Measurements from ENCODE around the gene RIMBP2.

Gene RIMBP2

GRCh38 chr12:130369816-130370215 is 346.3 kb downstream of the RIMBP2 start:
- no peak for DNase-seq (ENCODE audit: low read depth)
- TF ChIP-seq, protein P1, sequence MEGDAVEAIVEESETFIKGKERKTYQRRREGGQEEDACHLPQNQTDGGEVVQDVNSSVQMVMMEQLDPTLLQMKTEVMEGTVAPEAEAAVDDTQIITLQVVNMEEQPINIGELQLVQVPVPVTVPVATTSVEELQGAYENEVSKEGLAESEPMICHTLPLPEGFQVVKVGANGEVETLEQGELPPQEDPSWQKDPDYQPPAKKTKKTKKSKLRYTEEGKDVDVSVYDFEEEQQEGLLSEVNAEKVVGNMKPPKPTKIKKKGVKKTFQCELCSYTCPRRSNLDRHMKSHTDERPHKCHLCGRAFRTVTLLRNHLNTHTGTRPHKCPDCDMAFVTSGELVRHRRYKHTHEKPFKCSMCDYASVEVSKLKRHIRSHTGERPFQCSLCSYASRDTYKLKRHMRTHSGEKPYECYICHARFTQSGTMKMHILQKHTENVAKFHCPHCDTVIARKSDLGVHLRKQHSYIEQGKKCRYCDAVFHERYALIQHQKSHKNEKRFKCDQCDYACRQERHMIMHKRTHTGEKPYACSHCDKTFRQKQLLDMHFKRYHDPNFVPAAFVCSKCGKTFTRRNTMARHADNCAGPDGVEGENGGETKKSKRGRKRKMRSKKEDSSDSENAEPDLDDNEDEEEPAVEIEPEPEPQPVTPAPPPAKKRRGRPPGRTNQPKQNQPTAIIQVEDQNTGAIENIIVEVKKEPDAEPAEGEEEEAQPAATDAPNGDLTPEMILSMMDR (IDR thresholded peaks at IDR 0.05; ENCODE audit: insufficient read depth, low read depth, low read length, missing control alignments) = no peak
- H3K4me3 ChIP-seq (ENCODE audit: low read length) = no peak overlapping the region

- TF ChIP-seq, protein P1 (IDR thresholded peaks at IDR 0.05; ENCODE audit: insufficient read depth, low read depth, low read length, missing control alignments) = no peak
- no peak overlapping the region for H3K4me3 ChIP-seq (ENCODE audit: low read length)
- no peak for DNase-seq (ENCODE audit: low read depth)
Measured at GRCh38 chr12:130367523-130367922, 348.6 kb downstream of the RIMBP2 start.

GRCh38 chr12:130367003-130367402 is 349.1 kb downstream of the RIMBP2 start:
- DNase-seq (ENCODE audit: low read depth) = no peak
- TF ChIP-seq, protein P1 (IDR thresholded peaks at IDR 0.05; ENCODE audit: insufficient read depth, low read depth, low read length, missing control alignments) = no peak

DNA sequence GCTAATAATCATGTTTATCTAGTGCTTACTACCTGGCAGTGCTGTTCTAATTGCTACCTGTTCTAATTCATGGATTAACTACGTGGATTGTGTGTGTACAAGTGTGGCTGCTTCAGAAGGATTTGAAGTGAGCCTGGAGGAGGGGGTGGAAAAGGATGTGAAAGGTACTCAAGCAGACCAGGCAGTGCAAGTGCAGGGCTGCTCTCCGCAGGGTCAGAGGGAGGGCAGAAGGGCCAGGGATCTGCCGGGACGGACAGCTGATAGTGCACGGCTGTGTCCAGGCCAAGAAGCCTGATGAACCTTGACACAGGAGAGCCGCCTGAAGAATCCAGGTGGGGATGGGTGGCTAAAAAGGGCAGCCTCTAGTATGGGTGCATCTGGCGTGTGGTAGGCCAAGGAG is 349.9 kb downstream of the RIMBP2 start:
- TF ChIP-seq, protein P1 (IDR thresholded peaks at IDR 0.05; ENCODE audit: insufficient read depth, low read depth, low read length, missing control alignments) = no peak
- no peak overlapping the region for H3K4me3 ChIP-seq (ENCODE audit: low read length)
- no peak for DNase-seq (ENCODE audit: low read depth)

More at GRCh38 chr12:130367003-130367402, 349.1 kb downstream of the RIMBP2 start:
- H3K4me3 ChIP-seq (ENCODE audit: low read length) = no peak overlapping the region

DNA sequence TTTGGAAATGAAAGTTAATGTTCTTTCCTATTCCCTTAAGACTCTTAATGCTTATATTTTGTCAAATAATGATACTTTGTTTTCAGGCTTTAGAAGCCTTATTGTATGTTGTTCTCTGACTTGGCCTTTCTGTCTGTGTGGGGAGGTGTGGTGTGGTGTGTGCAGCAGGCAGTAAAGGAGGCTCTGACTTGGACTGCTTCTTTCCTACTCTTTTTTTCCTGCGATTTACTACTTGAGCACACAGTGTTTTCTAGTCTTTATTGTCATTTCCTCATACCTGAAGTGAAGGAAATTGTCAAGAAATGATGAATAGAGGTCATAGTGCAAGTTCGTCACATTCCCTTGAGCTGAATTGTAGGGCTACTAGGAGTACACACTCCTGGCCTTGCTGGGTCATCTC is 351.5 kb downstream of the RIMBP2 start:
- TF ChIP-seq, protein P1 (IDR thresholded peaks at IDR 0.05; ENCODE audit: insufficient read depth, low read depth, low read length, missing control alignments) = no peak
- no peak for DNase-seq (ENCODE audit: low read depth)
- H3K4me3 ChIP-seq (ENCODE audit: low read length) = no peak overlapping the region

- no peak overlapping the region for H3K4me3 ChIP-seq (ENCODE audit: low read length)
- TF ChIP-seq, protein P1 (IDR thresholded peaks at IDR 0.05; ENCODE audit: insufficient read depth, low read depth, low read length, missing control alignments) = no peak
- no peak for DNase-seq (ENCODE audit: low read depth)
Measured at GRCh38 chr12:130362060-130362459, 354.0 kb downstream of the RIMBP2 start.

- H3K4me3 ChIP-seq (ENCODE audit: low read length) = no peak overlapping the region
- peak; percentile 9 for DNase-seq (ENCODE audit: low read depth)
Measured at GRCh38 chr12:130357729-130358330, 358.3 kb downstream of the RIMBP2 start.

More at GRCh38 chr12:130357729-130358330, 358.3 kb downstream of the RIMBP2 start:
- TF ChIP-seq, protein P1 (IDR thresholded peaks at IDR 0.05; ENCODE audit: insufficient read depth, low read depth, low read length, missing control alignments) = no peak

Data from epithelial cell of esophagus (primary cell).